ENCODE measurements around the gene PIN1. TPM values are rescaled to one million over a fixed set of nuclear protein-coding genes. Genes with fewer than 3 reads are reported as not detected.
A peak's percentile ranks its signal among the peaks of the same experiment; 100 is the strongest.

The PIN1 gene
- total and polyA plus RNA-seq, 2 of the 13 experiments (the other 11 are each of a cell fraction or from before 2014, with no cell fraction given), result 31.9 to 72.0 TPM

DNA sequence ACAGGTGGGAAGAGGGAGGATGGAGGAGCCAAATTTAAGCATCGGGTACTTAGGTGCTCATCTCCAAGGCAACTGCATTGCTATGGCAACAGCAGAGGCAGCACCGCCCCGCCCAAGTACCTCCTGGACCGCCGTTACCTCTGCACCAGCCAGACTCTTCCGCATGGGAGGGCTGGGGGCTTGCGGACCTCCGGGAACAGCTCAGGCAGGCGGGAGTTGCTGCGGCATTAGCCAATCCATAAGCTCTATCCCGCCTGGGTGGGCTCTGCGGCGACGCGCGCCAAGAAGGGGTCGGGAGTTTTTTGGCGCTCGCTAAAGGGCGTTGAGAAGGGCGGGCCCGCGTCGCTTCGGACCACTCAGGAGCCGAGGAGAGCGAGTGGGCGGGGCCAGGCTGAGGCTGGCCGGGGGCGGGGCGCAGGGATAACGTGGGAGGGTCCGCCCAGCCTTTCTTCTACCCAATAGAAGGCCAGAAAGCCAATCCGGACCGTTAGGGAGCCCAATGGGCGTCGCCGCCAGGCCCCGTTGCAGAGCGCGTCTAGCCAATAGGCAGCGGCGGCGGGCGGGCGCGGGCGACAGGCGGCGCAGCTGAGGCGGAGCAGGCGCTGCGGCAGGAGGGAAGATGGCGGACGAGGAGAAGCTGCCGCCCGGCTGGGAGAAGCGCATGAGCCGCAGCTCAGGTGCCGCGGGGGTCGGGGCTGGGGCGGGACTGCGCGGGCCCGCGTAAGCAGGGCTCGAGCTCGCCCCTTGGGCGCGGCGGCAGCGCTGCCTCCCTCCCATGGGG is at the start of gene PIN1 (continued):
- TF ChIP-seq, protein P1, sequence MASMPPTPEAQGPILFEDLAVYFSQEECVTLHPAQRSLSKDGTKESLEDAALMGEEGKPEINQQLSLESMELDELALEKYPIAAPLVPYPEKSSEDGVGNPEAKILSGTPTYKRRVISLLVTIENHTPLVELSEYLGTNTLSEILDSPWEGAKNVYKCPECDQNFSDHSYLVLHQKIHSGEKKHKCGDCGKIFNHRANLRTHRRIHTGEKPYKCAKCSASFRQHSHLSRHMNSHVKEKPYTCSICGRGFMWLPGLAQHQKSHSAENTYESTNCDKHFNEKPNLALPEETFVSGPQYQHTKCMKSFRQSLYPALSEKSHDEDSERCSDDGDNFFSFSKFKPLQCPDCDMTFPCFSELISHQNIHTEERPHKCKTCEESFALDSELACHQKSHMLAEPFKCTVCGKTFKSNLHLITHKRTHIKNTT (CRISPR knock-in tag; IDR thresholded peaks at IDR 0.05), result no peak
- TF ChIP-seq, protein P2, sequence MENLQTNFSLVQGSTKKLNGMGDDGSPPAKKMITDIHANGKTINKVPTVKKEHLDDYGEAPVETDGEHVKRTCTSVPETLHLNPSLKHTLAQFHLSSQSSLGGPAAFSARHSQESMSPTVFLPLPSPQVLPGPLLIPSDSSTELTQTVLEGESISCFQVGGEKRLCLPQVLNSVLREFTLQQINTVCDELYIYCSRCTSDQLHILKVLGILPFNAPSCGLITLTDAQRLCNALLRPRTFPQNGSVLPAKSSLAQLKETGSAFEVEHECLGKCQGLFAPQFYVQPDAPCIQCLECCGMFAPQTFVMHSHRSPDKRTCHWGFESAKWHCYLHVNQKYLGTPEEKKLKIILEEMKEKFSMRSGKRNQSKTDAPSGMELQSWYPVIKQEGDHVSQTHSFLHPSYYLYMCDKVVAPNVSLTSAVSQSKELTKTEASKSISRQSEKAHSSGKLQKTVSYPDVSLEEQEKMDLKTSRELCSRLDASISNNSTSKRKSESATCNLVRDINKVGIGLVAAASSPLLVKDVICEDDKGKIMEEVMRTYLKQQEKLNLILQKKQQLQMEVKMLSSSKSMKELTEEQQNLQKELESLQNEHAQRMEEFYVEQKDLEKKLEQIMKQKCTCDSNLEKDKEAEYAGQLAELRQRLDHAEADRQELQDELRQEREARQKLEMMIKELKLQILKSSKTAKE (CRISPR knock-in tag; IDR thresholded peaks at IDR 0.05; ENCODE audit: borderline replicate concordance), result no peak
- TF ChIP-seq, protein P3, sequence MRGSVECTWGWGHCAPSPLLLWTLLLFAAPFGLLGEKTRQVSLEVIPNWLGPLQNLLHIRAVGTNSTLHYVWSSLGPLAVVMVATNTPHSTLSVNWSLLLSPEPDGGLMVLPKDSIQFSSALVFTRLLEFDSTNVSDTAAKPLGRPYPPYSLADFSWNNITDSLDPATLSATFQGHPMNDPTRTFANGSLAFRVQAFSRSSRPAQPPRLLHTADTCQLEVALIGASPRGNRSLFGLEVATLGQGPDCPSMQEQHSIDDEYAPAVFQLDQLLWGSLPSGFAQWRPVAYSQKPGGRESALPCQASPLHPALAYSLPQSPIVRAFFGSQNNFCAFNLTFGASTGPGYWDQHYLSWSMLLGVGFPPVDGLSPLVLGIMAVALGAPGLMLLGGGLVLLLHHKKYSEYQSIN (CRISPR knock-in tag; IDR thresholded peaks at IDR 0.05; ENCODE audit: borderline replicate concordance), result no peak
- TF ChIP-seq ZNF264 (CRISPR knock-in tag; IDR thresholded peaks at IDR 0.05), result no peak
- TF ChIP-seq ZNF383 (CRISPR knock-in tag; IDR thresholded peaks at IDR 0.05; ENCODE audit: borderline replicate concordance), result 0 out of 2 replicates have a peak, but pooled peaks have one; percentile 63
- no peak for TF ChIP-seq ZNF17 (CRISPR knock-in tag; IDR thresholded peaks at IDR 0.05)
- no peak for TF ChIP-seq NR1H2 (CRISPR knock-in tag; IDR thresholded peaks at IDR 0.05; ENCODE audit: borderline replicate concordance, low read depth)
- TF ChIP-seq PCBP1 (IDR thresholded peaks at IDR 0.05; ENCODE audit: borderline replicate concordance, low read depth, low read length), result no peak
- TF ChIP-seq NFRKB (IDR thresholded peaks at IDR 0.05), result no peak
- TF ChIP-seq, protein P4, sequence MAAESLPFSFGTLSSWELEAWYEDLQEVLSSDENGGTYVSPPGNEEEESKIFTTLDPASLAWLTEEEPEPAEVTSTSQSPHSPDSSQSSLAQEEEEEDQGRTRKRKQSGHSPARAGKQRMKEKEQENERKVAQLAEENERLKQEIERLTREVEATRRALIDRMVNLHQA (CRISPR knock-in tag; IDR thresholded peaks at IDR 0.05), result no peak
- no peak for TF ChIP-seq ZNF24 (IDR thresholded peaks at IDR 0.05)
- peak; percentile 48; the same call in 1 of the 2 replicates for TF ChIP-seq ZNF501 (CRISPR knock-in tag; IDR thresholded peaks at IDR 0.05)
- TF ChIP-seq PITX1 (CRISPR knock-in tag; IDR thresholded peaks at IDR 0.05), result no peak
- TF ChIP-seq ZFP90 (CRISPR knock-in tag; IDR thresholded peaks at IDR 0.05; ENCODE audit: borderline replicate concordance), result no peak
- no peak for TF ChIP-seq ZNF749 (CRISPR knock-in tag; IDR thresholded peaks at IDR 0.05; ENCODE audit: borderline replicate concordance)
- no peak for TF ChIP-seq TARDBP (CRISPR knock-in tag; IDR thresholded peaks at IDR 0.05)
- TF ChIP-seq ZNF468 (CRISPR knock-in tag; IDR thresholded peaks at IDR 0.05), result no peak
- TF ChIP-seq, protein P5, sequence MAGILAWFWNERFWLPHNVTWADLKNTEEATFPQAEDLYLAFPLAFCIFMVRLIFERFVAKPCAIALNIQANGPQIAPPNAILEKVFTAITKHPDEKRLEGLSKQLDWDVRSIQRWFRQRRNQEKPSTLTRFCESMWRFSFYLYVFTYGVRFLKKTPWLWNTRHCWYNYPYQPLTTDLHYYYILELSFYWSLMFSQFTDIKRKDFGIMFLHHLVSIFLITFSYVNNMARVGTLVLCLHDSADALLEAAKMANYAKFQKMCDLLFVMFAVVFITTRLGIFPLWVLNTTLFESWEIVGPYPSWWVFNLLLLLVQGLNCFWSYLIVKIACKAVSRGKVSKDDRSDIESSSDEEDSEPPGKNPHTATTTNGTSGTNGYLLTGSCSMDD (CRISPR knock-in tag; IDR thresholded peaks at IDR 0.05), result no peak
- no peak for TF ChIP-seq ZNF720 (CRISPR knock-in tag; IDR thresholded peaks at IDR 0.05)
- no peak for TF ChIP-seq ZBTB21 (CRISPR knock-in tag; IDR thresholded peaks at IDR 0.05)
- TF ChIP-seq FOXA1 (IDR thresholded peaks at IDR 0.05), result no peak
- no peak for TF ChIP-seq FOXA1 (CRISPR knock-in tag; IDR thresholded peaks at IDR 0.05)
- TF ChIP-seq, protein P6, sequence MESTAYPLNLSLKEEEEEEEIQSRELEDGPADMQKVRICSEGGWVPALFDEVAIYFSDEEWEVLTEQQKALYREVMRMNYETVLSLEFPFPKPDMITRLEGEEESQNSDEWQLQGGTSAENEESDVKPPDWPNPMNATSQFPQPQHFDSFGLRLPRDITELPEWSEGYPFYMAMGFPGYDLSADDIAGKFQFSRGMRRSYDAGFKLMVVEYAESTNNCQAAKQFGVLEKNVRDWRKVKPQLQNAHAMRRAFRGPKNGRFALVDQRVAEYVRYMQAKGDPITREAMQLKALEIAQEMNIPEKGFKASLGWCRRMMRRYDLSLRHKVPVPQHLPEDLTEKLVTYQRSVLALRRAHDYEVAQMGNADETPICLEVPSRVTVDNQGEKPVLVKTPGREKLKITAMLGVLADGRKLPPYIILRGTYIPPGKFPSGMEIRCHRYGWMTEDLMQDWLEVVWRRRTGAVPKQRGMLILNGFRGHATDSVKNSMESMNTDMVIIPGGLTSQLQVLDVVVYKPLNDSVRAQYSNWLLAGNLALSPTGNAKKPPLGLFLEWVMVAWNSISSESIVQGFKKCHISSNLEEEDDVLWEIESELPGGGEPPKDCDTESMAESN (CRISPR knock-in tag; conservative IDR thresholded peaks at IDR 0.05), result peak; percentile 29
- no peak for TF ChIP-seq TRIM24 (CRISPR knock-in tag; IDR thresholded peaks at IDR 0.05)
